ENCODE data around the gene TBX1. TPM values are rescaled to one million over a fixed set of nuclear protein-coding genes. Genes with fewer than 3 reads are reported as not detected.

Gene TBX1
- polyA plus RNA-seq, 5 donors: 6.9 to 16.8 (median 8.5) TPM

DNA sequence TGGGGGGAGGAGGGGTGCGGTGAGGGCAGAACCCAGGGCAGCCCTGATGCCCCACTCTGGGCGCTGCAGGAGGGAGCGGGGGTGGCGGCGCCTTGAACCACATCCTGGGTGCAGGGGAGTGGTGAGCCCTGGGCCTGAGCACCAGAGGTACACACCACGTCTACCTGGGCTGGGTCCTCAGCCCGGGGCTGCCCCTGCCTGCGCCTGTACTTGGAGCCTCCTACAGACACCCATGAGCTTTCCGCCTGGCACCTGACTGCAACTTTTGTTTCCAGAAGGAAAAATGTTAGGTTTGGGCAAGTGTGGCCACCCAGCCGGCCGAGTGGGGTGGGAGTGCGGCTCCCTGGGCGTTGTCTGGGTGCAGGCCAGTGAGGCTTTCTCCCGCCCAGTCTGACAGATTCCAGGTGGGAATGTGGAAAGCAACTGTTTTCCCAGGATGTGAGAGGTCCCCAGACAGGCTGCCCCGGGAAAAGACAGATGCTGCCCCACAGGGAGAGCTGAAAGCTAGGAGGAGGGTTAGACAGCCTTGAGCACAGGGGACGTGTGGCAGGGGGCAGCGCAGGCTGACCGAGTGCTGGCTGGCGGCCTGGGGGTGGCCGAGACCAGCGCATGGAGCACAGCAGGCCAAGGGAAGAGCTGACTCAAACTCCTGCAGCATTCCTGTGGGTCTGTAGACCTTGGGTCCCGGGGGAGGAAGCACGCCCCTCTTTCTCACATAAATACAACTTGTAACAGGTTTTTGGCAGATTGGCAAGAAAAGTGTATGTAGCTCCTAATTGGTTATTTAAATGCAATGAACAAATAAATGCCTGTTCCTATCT, 50.0 kb downstream of the TBX1 start:
- DNase-seq: no peak

DNA sequence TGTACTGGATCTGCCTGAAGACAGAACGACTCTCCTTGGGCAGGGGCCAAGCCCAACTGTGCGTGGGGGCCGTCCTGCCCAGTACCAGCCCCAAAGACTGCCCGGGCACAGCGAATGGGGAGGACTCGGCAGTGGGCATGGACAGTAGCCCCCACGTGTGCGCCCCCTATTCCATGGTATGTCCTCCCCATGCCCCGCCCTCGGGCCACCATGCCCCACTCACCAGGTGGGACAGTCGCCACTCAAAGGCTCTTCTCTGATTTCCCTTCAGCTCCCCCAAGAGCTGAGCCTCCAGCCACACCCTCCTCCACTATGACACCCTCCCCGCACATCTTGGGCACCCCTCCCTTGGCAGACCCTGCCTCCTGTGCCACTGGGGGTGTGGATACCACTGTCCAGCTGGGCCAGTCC, 50.6 kb downstream of the TBX1 start:
- DNase-seq: no peak

- DNase-seq: no peak
These were observed 51.5 kb downstream of the TBX1 start for GRCh38 chr22:19811811-19812771.

DNA sequence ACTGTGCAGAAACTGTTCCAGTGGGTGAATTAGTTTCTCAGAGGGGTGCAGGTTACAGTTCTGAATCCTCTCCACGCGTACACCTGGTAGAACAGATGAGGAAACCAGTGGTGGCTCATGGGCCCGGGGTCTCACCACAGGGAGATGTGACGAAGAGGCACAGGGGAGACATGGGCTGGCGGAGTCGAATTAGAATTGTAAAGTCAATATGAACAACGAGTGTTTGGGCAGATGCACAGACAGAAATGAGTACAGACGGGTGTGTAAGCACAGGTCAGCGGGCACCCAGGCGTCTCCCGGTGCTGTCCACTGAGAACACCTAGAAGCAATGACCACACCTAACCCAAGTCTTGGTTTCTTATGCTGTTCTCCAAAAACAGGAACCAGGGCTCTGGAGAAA, 52.3 kb downstream of the TBX1 start:
- DNase-seq: no peak

- no peak for DNase-seq
These were observed 53.9 kb downstream of the TBX1 start for GRCh38 chr22:19814428-19814827.

DNA sequence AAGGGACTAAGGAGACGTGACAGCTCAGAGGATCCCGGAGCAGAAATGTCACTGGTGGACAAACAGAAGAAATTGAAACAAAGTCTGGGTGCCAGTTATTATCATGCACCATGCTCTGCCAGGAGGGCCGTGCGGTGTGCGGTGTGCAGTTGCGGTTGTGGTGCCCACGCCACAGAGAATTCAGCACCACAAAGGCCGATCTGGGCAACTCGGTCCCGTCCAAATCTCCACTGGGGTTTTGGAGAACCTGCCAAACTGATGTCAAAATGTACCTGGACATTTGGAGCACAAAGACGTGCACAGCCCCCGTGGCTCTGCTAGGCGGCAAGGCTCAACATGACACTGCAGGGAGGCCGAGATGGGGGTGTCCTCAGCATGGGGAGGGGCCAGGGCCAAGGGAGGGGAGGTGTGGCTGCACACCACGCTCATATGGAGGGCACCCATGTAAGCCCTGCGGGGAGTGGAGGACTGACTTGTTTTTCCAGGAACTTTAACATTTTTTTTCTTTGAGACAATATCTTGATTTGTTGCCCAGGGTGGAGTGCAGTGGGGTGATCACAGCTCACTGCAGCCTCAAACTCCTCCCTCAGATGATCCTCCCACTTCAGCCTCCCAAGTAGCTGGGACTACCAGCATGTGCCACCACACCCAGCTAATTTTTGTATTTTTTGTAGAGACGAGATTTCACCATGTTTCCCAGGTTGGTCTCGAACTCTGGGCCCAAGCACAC, 54.7 kb downstream of the TBX1 start:
- no peak for DNase-seq

GRCh38 chr22:19815823-19816290, 55.3 kb downstream of the TBX1 start:
- DNase-seq: no peak

GRCh38 chr22:19816372-19817119, 56.0 kb downstream of the TBX1 start:
- DNase-seq: no peak

Other genes with a start within 250 kb of the TBX1 start
- 100 to 1,000 TPM in 1 of 5 donors, 10 to 100 TPM in 4; 40.8 to 111 (median 60.9) TPM for gene CLDN5, start 236.4 kb upstream of the TBX1 start, polyA plus RNA-seq (ENCODE audit: insufficient read depth in 1 of 5, insufficient read length in 5 of 5, low replicate concordance in 1 of 5)
- 10 to 100 TPM; 51.6 to 77.5 (median 64.8) TPM for gene SEPTIN5, start 46.3 kb upstream of the TBX1 start, polyA plus RNA-seq (ENCODE audit: insufficient read depth in 1 of 5, insufficient read length in 5 of 5, low replicate concordance in 1 of 5)
- gene GP1BB, start 37.2 kb upstream of the TBX1 start, polyA plus RNA-seq (ENCODE audit: insufficient read depth in 1 of 5, insufficient read length in 5 of 5, low replicate concordance in 1 of 5): 10 to 100 TPM in 1 of 5 donors, 1 to 10 TPM in 4; 5.5 to 14.0 (median 6.0) TPM
- 1 to 10 TPM; 2.7 to 6.4 (median 6.1) TPM for gene GNB1L, start 94.1 kb downstream of the TBX1 start, polyA plus RNA-seq (ENCODE audit: insufficient read depth in 1 of 5, insufficient read length in 5 of 5, low replicate concordance in 1 of 5)
- 10 to 100 TPM; 16.6 to 31.6 (median 29.9) TPM for gene RTL10, start 94.1 kb downstream of the TBX1 start, polyA plus RNA-seq (ENCODE audit: insufficient read depth in 1 of 5, insufficient read length in 5 of 5, low replicate concordance in 1 of 5)
- 100 to 1,000 TPM in 2 of 5 donors, 10 to 100 TPM in 3; 60.9 to 134 (median 85.5) TPM for gene COMT, start 181.0 kb downstream of the TBX1 start, polyA plus RNA-seq (ENCODE audit: insufficient read depth in 1 of 5, insufficient read length in 5 of 5, low replicate concordance in 1 of 5)
- 10 to 100 TPM; 15.4 to 21.5 (median 19.1) TPM for gene TXNRD2, start 181.0 kb downstream of the TBX1 start, polyA plus RNA-seq (ENCODE audit: insufficient read depth in 1 of 5, insufficient read length in 5 of 5, low replicate concordance in 1 of 5)